ENCODE results near the gene CKAP5.

DNA sequence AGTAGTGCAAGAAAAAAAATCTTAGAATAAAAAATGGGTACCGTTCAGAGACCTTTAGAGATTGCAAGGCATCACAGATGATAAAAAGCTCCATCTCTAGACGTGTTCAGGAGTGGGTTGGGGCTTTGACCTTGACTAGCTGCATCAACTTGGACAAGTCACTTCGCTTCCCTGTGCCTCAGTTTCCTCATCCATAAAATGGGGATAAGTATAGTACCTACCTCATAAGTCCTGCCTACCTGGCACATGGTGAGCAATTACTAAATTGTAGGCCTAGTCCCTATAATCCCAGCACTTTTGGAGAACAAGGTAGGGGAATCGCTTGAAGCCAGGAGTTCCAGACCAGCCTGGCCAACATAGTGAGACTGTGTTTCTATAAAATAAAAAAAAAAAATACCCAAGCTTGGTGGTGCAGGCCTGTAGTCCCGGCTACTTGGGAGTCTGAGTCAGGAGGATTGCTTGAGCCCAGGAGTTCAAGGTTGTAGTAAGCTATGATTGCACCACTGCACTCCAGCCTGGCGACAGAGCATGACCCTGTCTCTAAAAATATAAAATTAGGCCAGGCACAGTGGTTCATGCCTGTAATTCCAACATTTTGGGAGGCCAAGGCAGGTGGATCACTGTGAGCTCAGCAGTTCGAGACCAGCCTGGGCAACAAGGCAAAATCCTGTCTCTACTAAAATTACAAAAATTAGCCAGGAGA lies 133.1 kb downstream of the CKAP5 start:
- no peak for TF ChIP-seq ZNF692 (tag by site-specific recombination; IDR thresholded peaks at IDR 0.05)
- TF ChIP-seq, protein P1, sequence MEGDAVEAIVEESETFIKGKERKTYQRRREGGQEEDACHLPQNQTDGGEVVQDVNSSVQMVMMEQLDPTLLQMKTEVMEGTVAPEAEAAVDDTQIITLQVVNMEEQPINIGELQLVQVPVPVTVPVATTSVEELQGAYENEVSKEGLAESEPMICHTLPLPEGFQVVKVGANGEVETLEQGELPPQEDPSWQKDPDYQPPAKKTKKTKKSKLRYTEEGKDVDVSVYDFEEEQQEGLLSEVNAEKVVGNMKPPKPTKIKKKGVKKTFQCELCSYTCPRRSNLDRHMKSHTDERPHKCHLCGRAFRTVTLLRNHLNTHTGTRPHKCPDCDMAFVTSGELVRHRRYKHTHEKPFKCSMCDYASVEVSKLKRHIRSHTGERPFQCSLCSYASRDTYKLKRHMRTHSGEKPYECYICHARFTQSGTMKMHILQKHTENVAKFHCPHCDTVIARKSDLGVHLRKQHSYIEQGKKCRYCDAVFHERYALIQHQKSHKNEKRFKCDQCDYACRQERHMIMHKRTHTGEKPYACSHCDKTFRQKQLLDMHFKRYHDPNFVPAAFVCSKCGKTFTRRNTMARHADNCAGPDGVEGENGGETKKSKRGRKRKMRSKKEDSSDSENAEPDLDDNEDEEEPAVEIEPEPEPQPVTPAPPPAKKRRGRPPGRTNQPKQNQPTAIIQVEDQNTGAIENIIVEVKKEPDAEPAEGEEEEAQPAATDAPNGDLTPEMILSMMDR (tag by site-specific recombination; IDR thresholded peaks at IDR 0.05): no peak

Data from HEK293 (cell line).